ENCODE data around the gene SPR.

DNA sequence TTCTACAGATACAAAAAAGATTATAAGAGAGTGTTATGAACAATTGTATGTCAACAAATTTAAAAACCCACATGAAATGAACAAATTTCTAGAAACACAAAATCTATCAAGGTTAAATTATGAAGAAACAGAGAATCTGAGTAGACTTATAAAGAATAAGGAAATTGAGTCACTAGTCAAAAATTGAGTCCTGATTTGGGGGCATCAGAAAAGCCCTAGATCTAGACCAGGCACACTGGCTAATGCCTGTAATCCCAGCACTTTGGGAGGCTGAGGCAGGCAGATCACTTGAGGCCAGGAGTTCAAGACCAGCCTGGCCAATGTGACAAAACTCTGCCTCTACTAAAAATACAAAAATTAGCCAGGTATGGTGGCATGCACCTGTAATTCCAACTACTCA, 15.3 kb upstream of the SPR start:
- no peak for TF ChIP-seq POLR2AphosphoS5 (IDR thresholded peaks at IDR 0.05; ENCODE audit: borderline replicate concordance, low read depth, low read length)
- TF ChIP-seq EZH2 (IDR thresholded peaks at IDR 0.05): no peak
- no peak for TF ChIP-seq FOXP2 (optimal IDR thresholded peaks at IDR 0.05; ENCODE audit: control extremely low read depth, extremely low read length, insufficient read depth)
